Activated naive CD4-positive, alpha-beta T cell treated with anti-CD3 and anti-CD28 coated beads, Interleukin-2, amount 50 U/mL, for 24 hours (primary cell): ENCODE measurements around the gene XBP1.
"Not testable (repeated sequence)": the region's sequence is repeated elsewhere in the genome, so short reads cannot be mapped to it uniquely, and the experiment has no call there.

Experiments
- H3K27ac Mint-ChIP-seq: one replicate; pipeline ENCODE4 v1.8.0; 2021; ENCODE audit warnings: mild to moderate bottlenecking, mixed read lengths
- H3K27me3 Mint-ChIP-seq: one replicate; pipeline ENCODE4 v1.8.0; 2021; ENCODE audit warnings: mixed read lengths
- H3K36me3 Mint-ChIP-seq: one replicate; pipeline ENCODE4 v1.8.0; 2021; ENCODE audit warnings: mixed read lengths
- H3K4me1 Mint-ChIP-seq: one replicate; pipeline ENCODE4 v1.8.0; 2021; ENCODE audit warnings: mixed read lengths
- H3K4me3 Mint-ChIP-seq: one replicate; pipeline ENCODE4 v1.8.0; 2021; ENCODE audit warnings: mild to moderate bottlenecking, mixed read lengths
- H3K9me3 Mint-ChIP-seq: one replicate; pipeline ENCODE4 v1.8.0; 2021; ENCODE audit warnings: mixed read lengths

XBP1 gene

DNA sequence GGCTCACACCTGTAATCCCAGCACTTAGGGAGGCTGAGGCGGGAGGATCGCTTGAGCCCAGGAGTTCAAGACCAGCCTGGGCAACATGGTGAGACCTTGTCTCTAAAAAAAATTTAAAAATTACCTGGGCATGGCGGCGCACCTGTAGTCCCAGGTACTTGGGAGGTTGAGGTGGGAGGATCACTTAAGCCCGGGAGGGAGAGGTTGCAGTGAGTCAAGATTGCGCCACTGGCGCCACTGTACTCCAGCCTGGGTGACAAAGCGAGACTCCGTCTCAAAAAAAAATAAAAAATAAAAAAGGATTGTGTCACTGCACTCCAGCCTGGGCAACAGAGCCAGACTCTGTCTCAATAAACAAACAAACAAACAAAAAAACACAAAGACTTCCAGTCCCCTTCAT lies 24.1 kb upstream of the XBP1 start:
- H3K36me3 Mint-ChIP-seq, H3K9me3 Mint-ChIP-seq, H3K27ac Mint-ChIP-seq, H3K27me3 Mint-ChIP-seq, H3K4me3 Mint-ChIP-seq: not testable (repeated sequence)
- peaks cover 46% of the 10 kb centered on the region for H3K4me1 Mint-ChIP-seq

DNA sequence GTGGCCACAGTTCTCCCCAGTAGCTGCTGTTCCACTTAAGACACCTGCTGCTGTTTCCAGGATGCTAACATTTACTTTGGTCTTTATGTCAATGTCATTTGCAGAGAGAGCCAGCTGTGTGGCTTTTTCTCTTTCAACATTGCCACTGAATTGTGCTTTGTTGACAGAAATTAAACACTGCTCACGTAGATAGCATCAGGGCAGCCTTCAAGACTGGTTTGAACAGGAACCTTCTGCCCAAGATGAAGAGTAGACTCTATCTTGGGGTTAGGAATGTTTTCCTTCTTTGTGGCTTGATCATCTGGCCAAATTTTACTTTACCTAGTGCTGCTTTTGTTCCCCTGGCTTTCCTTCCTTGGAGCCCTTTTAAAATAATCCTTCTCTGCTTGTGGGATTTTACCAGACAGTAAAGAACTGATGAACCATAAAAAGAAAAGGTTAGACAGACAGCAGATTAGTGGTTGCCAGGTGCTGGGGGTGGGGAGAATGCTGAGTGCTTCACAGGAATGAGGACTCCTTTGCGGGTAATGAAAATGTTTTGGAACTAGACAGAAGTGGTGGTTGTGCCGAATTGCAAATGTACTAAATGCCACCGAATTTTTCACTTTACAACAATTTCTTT lies 22.7 kb upstream of the XBP1 start:
- Mint-ChIP-seq H3K36me3 (peaks cover 5% of the 10 kb centered on the region), H3K27me3 (no peaks in the 10 kb centered on the region), H3K4me3 (peak overlapping the region; percentile 63), H3K27ac (peak overlapping the region; percentile 90), H3K4me1 (peaks cover 52% of the 10 kb centered on the region), H3K9me3 (no peaks in the 10 kb centered on the region)

DNA sequence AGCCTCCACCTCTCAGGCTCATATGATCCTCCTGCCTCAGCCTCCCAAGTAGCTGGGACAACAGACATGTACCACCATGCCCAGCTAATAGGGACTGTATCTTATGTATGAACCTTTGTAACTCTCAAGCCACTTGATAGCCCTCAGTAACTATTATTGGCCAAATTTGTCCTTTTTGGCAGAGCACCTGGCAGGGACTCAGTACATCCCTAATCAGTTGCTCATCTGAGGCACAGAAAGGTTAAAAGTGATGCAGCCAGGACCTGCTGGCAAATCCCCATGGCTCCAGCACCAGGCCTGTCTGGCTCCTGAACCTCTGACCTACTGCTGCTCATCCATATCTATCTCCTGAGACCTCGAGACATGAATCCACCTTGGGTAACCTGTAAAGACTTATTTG lies 21.1 kb upstream of the XBP1 start:
- H3K4me3 Mint-ChIP-seq = no peak overlapping the region
- H3K36me3 Mint-ChIP-seq = peaks cover 5% of the 10 kb centered on the region
- H3K27ac Mint-ChIP-seq = no peak overlapping the region
- no peaks in the 10 kb centered on the region for H3K27me3 Mint-ChIP-seq
- peaks cover 63% of the 10 kb centered on the region for H3K4me1 Mint-ChIP-seq
- H3K9me3 Mint-ChIP-seq = no peaks in the 10 kb centered on the region

DNA sequence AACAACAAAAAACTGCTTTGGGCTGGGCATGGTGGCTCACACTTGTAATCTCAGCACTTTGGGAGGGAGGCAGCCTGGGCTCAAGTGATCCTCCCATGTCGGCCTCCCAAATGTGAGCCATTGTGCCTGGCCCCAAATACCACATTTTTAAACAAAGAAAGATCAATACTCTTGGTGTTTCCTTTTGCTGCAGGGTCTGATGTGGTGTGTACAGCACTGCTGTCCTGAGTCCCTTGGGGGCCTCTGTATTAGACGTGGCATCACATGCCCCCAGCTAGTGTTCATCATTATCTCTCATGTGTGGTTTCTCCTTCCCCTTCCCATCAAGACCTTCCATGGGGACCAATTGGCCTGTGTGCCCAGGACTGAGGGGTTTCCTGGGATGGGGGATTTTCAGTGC lies 20.5 kb upstream of the XBP1 start:
- H3K36me3 Mint-ChIP-seq = peaks cover 5% of the 10 kb centered on the region
- H3K4me1 Mint-ChIP-seq = peaks cover 63% of the 10 kb centered on the region
- H3K9me3 Mint-ChIP-seq = no peaks in the 10 kb centered on the region
- no peak overlapping the region for H3K27ac Mint-ChIP-seq
- H3K4me3 Mint-ChIP-seq = no peak overlapping the region
- no peaks in the 10 kb centered on the region for H3K27me3 Mint-ChIP-seq

DNA sequence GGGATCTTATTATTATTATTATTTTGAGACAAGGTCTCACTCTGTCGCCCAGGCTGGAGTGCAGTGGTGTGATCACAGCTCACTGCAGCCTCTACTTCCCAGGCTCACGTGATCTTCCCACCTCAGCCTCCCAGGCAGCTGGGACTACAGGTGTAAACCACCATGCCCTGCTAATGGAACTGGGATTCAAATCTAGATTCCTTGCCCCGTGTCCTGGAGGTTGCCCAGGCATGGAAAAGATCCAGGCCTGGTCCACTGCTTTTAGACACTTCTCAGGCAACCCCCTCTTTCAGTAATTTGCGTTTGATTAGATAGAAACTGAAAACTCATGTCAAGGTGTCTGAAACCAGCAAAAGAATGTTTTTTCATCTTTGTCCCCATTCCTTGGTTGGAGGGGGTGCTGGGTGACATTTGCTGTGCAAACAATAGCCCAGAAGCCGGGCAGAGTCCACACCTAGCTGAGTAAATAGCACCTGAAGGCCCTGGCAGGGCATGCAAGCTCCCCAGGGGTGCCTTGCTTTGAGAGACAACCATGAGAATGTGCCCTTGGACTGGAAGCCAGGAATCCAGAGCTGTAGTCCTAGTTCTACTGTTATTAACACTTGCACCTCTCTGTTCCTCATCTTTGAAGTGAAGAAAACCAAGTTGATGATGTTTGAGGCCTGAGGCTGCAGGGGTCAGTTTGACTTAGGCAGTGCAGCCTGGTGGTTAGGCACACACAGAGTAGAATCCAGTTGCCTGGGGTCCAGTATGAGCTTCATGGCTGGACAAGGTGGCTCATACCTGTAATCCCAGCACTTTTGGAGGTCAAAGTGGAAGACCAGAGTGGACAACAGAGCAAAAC lies 19.1 kb upstream of the XBP1 start:
- H3K4me3 Mint-ChIP-seq = no peak overlapping the region
- no peaks in the 10 kb centered on the region for H3K9me3 Mint-ChIP-seq
- peaks cover 3% of the 10 kb centered on the region for H3K36me3 Mint-ChIP-seq
- no peaks in the 10 kb centered on the region for H3K27me3 Mint-ChIP-seq
- peak overlapping the region; percentile 53 for H3K27ac Mint-ChIP-seq
- peaks cover 71% of the 10 kb centered on the region for H3K4me1 Mint-ChIP-seq

DNA sequence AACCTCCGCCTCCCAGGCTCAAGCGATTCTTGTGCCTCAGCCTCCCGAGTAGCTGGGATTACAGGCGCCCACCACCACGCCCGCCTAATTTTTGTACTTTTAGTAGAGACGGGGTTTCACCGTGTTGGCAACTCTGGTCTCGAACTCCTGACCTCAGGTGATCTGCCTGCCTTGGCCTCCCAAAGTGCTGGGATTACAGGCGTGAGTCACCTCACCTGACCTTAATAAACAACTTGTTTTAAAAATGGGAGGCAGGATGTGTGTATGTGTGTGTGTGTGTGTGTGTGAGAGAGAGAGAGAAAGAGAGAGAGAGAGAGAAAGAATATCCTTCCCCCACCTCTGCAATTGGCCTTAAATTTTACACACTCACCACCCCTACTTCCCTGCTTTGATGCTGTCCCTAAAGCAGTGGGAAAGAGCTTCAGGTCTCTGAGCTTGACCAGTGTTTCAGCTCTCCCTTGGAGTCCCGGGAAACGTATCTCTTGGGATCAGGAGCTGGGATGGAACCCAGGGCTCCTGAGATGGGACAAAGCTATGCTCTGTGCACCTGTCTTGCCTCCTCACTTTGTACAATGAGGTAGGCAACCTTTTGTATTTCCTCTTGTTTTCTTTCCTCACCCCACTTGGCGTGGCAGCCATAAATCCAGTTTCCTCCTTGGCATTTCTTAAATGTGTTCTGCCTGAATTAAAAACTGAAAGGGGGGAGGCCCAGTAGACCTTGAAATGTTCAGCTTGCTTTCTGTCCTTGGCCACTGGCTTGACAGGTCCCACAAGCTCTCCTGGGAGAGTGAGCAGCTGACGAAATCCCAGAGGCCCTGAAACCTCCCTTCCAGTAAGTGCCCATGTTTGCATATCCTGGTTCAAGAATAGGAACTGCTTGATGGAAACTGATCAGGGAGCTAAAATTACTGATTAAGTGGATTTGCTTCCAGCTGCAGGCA lies 17.8 kb upstream of the XBP1 start:
- Mint-ChIP-seq H3K4me3 (peak overlapping the region; percentile 11), H3K27me3 (no peaks in the 10 kb centered on the region)

DNA sequence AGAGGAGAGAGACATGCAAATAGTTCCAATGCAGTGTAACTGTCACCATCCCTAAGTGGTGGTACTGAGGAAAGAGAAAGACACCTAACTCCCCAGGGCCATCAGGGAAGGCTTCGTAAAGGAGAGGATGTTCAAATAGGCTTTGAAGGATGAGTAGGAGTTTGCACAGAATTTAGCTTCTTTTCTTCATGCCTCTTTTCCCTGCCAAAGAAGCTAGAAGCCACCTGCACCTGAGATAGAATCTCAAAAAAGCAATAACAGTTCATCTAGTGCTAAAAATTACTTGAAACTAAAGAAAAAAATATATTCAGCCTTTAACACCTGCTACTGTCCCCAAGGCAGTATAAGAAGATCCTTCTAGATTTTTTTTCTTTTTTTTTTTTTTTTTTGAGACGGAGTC lies 16.7 kb upstream of the XBP1 start:
- Mint-ChIP-seq H3K27ac (no peak overlapping the region), H3K36me3 (peaks cover 4% of the 10 kb centered on the region), H3K9me3 (no peaks in the 10 kb centered on the region), H3K4me1 (peaks cover 79% of the 10 kb centered on the region), H3K4me3 (no peak overlapping the region), H3K27me3 (no peaks in the 10 kb centered on the region)

More for the DNA sequence above, 17.8 kb upstream of the XBP1 start:
- no peaks in the 10 kb centered on the region for H3K9me3 Mint-ChIP-seq
- peaks cover 79% of the 10 kb centered on the region for H3K4me1 Mint-ChIP-seq
- H3K27ac Mint-ChIP-seq = peak overlapping the region; percentile 8
- peaks cover 6% of the 10 kb centered on the region for H3K36me3 Mint-ChIP-seq

DNA sequence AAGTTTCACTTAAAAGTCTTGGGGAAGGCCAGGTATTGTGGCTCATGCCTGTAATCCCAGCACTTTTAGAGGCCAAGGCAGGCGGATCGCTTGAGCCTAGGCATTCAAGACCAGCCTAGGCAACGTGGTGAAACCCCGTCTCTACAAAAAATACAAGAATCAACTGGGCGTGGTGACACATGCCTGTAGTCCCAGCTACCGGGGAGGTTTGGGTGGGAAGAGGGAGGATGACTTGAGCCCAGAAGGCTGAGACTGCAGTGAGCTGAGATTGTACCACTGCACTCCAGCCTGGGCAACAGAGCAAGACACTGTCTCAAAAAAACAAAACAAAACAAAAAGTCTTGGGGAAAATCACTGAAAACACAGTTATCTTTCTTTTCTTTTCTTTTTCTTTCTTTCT lies 15.4 kb upstream of the XBP1 start:
- Mint-ChIP-seq H3K4me1 (peaks cover 79% of the 10 kb centered on the region), H3K27ac (no peak overlapping the region), H3K9me3 (no peaks in the 10 kb centered on the region), H3K36me3 (peaks cover 4% of the 10 kb centered on the region), H3K4me3 (no peak overlapping the region), H3K27me3 (no peaks in the 10 kb centered on the region)

DNA sequence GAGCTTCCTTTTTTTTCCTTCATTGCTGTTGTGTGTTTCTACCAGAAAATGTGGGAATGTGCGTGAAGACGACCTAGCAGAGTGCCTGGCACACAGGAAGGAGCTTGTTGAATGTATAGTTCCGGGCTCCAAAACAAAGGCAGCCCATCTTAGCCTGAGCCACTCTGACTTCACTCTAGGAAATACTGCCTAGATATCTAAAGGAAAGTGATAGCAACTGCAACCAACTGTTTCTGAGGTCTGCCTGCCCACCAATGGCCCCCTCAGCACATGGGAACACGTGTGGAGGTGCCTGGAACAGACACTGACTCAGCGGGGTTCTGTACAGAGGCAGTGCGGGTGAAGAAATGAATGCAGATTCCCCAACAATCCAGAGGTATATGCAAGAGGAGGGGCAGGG lies 14.7 kb upstream of the XBP1 start:
- no peak overlapping the region for H3K27ac Mint-ChIP-seq
- H3K9me3 Mint-ChIP-seq = no peaks in the 10 kb centered on the region
- peaks cover 84% of the 10 kb centered on the region for H3K4me1 Mint-ChIP-seq
- H3K36me3 Mint-ChIP-seq = peaks cover 4% of the 10 kb centered on the region
- peak overlapping the region; percentile 39 for H3K4me3 Mint-ChIP-seq
- no peaks in the 10 kb centered on the region for H3K27me3 Mint-ChIP-seq

DNA sequence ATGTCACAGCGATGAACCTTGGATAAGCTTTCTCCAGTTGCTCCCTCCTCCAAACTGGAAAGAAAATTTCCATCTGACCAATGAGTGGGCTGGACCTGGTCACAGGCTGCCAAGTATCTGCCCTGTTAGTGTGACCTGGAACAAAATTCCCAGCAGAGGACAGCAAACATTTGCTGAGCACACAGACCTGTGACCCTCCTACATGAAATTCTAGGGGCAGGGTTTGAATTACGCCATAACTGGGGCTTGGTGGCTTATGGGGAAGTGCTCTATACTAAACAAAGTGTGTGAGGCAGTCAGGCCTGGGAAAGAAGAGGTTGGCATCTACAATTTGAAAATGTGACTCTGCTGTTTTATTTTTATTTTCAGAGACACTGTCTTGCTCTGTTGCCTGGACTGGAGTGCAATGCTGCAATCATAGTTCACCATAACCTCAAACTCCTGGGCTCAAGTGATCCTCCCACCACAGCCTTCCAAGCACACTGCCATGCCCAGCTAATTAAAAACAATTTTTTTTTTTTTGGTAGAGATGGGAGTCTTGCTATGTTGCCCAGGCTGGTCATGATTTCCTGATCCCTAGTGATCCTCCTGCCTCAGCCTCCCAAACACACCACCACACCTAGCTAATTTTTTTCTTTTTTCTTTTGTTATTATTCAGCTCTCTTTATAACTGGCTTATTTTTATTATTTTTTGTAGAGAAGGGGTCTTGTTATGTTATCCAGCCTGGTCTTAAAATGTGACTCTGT lies 13.6 kb upstream of the XBP1 start:
- Mint-ChIP-seq H3K27me3 (no peaks in the 10 kb centered on the region), H3K27ac (no peak overlapping the region), H3K36me3 (peaks cover 4% of the 10 kb centered on the region), H3K4me3 (peak overlapping the region; percentile 26), H3K9me3 (no peaks in the 10 kb centered on the region), H3K4me1 (peaks cover 85% of the 10 kb centered on the region)

DNA sequence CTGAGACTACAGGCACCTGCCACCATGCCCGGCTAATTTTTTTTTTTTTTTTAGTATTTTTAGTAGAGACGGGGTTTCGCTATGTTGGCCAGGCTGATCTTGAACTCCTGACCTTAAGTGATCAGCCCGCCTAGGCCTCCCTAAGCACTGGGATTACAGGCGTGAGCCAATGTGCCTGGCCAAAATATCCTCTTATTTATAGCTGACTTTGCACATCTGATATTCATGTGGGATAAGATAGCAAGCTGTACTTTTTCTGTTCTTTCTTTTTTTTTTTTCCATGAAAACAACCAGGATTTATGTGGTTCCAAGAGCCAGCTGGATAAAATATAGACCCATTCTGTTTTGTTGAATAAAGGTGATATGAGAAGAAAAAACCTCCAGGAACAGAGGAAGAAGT lies 12.1 kb upstream of the XBP1 start:
- Mint-ChIP-seq H3K27ac (no peak overlapping the region), H3K4me1 (peaks cover 82% of the 10 kb centered on the region), H3K4me3 (no peak overlapping the region), H3K36me3 (peaks cover 4% of the 10 kb centered on the region), H3K27me3 (no peaks in the 10 kb centered on the region), H3K9me3 (no peaks in the 10 kb centered on the region)

DNA sequence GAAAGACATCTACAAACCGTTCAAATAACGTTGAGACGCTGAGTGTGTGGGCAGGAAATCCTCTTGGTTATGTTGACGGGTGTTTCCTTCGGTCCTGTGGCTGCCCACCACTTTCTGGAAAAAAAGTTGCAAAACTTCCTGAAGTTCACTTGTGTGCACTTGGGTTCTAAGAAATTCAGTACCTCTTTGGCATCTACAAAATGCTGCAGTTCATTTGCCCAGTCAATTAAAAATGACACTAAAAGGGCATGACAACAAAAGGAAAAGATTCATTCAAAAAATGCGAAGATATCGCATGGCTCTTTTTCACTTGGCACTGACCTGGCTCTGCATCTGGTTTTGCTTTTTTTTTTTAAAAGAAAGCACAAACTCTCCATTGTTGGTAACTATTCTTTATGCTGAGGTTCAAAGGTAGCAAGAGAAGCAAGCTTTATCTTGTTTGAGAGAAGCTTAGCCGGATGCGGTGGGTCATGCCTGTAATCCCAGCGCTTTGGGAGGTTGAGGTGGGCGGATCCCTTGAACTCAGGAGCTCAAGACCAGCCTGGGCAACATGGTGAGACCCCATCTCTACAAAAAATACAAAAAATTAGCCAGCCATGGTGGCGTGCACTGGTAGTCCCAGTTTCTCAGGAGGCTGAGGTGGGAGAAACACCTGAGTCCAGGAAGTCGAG lies 10.6 kb upstream of the XBP1 start:
- H3K27me3 Mint-ChIP-seq = no peaks in the 10 kb centered on the region

DNA sequence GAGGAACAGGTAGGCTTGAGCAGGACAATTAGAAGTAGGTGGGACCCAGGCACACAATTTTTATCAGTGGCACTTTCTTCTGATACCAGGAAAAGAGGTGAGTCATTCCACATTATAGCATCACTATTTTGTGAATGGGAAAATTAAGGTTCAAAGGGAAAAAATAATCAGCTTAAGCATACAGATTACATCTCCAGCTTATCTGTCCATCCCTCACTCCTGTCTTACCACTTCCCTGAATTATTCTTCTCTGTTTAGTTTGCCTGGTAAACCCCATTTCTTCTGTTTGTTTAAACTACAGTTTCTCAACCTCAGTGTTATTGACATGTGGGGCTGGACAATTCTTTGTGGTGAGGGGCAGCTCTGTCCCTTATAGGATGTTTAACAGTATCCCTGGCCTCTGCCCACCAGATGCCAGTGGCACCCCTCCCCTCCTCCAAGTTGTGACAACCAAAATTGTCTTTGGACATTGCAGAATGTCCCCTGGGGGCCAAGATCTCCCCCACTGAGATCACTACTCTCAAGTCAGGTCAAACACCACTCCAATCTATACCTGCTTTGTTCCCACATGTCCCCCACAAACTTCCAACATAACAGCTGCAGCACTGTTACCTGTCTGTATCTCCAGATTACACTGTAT lies 8.5 kb upstream of the XBP1 start:
- peaks cover 73% of the 10 kb centered on the region for H3K4me1 Mint-ChIP-seq
- no peaks in the 10 kb centered on the region for H3K9me3 Mint-ChIP-seq
- H3K27me3 Mint-ChIP-seq = no peaks in the 10 kb centered on the region
- no peak overlapping the region for H3K27ac Mint-ChIP-seq
- no peak overlapping the region for H3K4me3 Mint-ChIP-seq
- H3K36me3 Mint-ChIP-seq = peaks cover 3% of the 10 kb centered on the region

More for the DNA sequence above, 10.6 kb upstream of the XBP1 start:
- Mint-ChIP-seq H3K27ac (no peak overlapping the region), H3K36me3 (peaks cover 6% of the 10 kb centered on the region), H3K9me3 (no peaks in the 10 kb centered on the region), H3K4me3 (peak overlapping the region; percentile 78), H3K4me1 (peaks cover 84% of the 10 kb centered on the region)

DNA sequence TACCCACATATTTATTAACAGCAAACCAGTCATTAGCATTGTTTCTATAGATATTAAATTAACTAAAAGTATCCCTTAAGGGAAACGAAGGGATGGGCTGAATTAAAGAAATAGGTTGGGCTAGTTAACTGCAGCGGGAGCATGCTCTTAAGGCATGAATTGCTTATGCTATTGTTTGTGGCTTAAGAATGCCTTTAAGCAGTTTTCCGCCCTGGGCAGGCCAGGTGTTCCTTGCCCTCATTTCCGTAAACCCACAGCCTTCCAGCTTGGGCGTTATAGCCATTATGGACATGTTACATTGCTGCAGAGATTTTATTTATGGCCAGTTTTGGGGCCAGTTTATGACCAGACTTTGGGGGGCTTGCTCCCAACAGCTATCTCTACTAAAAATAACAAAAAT lies 5.1 kb upstream of the XBP1 start:
- H3K4me3 Mint-ChIP-seq, H3K9me3 Mint-ChIP-seq, H3K27ac Mint-ChIP-seq, H3K27me3 Mint-ChIP-seq, H3K36me3 Mint-ChIP-seq: not testable (repeated sequence)
- peaks cover 53% of the 10 kb centered on the region for H3K4me1 Mint-ChIP-seq
